ENCODE data around the gene C2orf49. TPM values are rescaled to one million over a fixed set of nuclear protein-coding genes. Genes with fewer than 3 reads are reported as not detected.

C2orf49 gene
- total RNA-seq, 1 experiment from 2014 or later, result 17.2 TPM

- CTCF ChIA-PET, result no interaction called here
Measured at GRCh38 chr2:105307550-105307949, 29.8 kb upstream of the C2orf49 start.

GRCh38 chr2:105307962-105308361, 29.4 kb upstream of the C2orf49 start:
- BruUV-seq (replicated peaks), result no TSS peak
- H3K4me2 ChIP-seq (ENCODE audit: low read length), result no peak overlapping the region
- H3K27ac ChIP-seq (ENCODE audit: low read depth, low read length), result no peak overlapping the region
- no peak for ATAC-seq
- no peak overlapping the region for H2AFZ ChIP-seq (ENCODE audit: low read depth, low read length, poor library complexity, severe bottlenecking)
- H3K4me1 ChIP-seq (ENCODE audit: control insufficient read depth in 1 of 2, insufficient read depth in 2 of 2, low read length in 2 of 2), result no peaks in the 10 kb centered on the region
- no peaks in the 10 kb centered on the region for H3K9me3 ChIP-seq (ENCODE audit: control insufficient read depth in 1 of 2, insufficient read depth in 1 of 2, low read depth in 1 of 2, low read length in 2 of 2)
- H3K36me3 ChIP-seq (ENCODE audit: control insufficient read depth in 1 of 2, insufficient read depth in 2 of 2, low read length in 2 of 2), result no peaks in the 10 kb centered on the region; a peak in 1 of 4 replicates
- intact Hi-C loops (cut with micrococcal nuclease), result no loop called here
- ChIA-PET CTCF (no interaction called here), POLR2A (no interaction called here), RAD21 (ENCODE audit: low non-redundant PET in 1 of 2, low total read pairs in 2 of 2, uncharacterized antibody in 2 of 2, unreplicated experiment in 2 of 2) (no interaction called here)
- H3K27me3 ChIP-seq (ENCODE audit: insufficient read depth, low read length), result no peaks in the 10 kb centered on the region
- DNase-seq (ENCODE audit: low read depth, low spot score), result no peak
- H3K9me2 ChIP-seq (ENCODE audit: insufficient read depth), result no peaks in the 10 kb centered on the region
- H3K4me3 ChIP-seq (replicated peaks in 1 of 2; ENCODE audit: low read depth in 1 of 2, low read length in 2 of 2), result no peak overlapping the region
- H4K20me1 ChIP-seq (ENCODE audit: insufficient read depth), result no peaks in the 10 kb centered on the region
- peaks cover 46% of the 10 kb centered on the region for H3K79me2 ChIP-seq (ENCODE audit: insufficient read depth, low read length)
- H3K9ac ChIP-seq (ENCODE audit: low read length), result no peak overlapping the region
- no peak for TF ChIP-seq ELF1 (IDR thresholded peaks at IDR 0.05; ENCODE audit: borderline replicate concordance, low read depth)
- TF ChIP-seq TCF7L2 (IDR thresholded peaks at IDR 0.05; ENCODE audit: borderline replicate concordance, extremely low read depth, insufficient read depth, insufficient read length), result no peak
- TF ChIP-seq, protein P1, sequence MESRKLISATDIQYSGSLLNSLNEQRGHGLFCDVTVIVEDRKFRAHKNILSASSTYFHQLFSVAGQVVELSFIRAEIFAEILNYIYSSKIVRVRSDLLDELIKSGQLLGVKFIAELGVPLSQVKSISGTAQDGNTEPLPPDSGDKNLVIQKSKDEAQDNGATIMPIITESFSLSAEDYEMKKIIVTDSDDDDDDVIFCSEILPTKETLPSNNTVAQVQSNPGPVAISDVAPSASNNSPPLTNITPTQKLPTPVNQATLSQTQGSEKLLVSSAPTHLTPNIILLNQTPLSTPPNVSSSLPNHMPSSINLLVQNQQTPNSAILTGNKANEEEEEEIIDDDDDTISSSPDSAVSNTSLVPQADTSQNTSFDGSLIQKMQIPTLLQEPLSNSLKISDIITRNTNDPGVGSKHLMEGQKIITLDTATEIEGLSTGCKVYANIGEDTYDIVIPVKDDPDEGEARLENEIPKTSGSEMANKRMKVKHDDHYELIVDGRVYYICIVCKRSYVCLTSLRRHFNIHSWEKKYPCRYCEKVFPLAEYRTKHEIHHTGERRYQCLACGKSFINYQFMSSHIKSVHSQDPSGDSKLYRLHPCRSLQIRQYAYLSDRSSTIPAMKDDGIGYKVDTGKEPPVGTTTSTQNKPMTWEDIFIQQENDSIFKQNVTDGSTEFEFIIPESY (IDR thresholded peaks at IDR 0.05; ENCODE audit: extremely low read depth, insufficient replicate concordance, low read length), result no peak
- TF ChIP-seq POLR2AphosphoS5 (IDR thresholded peaks at IDR 0.05; ENCODE audit: low read depth, low read length), result no peak
- TF ChIP-seq YY1 (IDR thresholded peaks at IDR 0.05; ENCODE audit: extremely low read depth, insufficient replicate concordance, low read depth, low read length), result no peak
- no peak for TF ChIP-seq JUND (IDR thresholded peaks at IDR 0.05)
- TF ChIP-seq ATF3 (IDR thresholded peaks at IDR 0.05), result no peak
- no peak for TF ChIP-seq RAD21 (IDR thresholded peaks at IDR 0.05; ENCODE audit: low read depth)
- TF ChIP-seq, protein P2, sequence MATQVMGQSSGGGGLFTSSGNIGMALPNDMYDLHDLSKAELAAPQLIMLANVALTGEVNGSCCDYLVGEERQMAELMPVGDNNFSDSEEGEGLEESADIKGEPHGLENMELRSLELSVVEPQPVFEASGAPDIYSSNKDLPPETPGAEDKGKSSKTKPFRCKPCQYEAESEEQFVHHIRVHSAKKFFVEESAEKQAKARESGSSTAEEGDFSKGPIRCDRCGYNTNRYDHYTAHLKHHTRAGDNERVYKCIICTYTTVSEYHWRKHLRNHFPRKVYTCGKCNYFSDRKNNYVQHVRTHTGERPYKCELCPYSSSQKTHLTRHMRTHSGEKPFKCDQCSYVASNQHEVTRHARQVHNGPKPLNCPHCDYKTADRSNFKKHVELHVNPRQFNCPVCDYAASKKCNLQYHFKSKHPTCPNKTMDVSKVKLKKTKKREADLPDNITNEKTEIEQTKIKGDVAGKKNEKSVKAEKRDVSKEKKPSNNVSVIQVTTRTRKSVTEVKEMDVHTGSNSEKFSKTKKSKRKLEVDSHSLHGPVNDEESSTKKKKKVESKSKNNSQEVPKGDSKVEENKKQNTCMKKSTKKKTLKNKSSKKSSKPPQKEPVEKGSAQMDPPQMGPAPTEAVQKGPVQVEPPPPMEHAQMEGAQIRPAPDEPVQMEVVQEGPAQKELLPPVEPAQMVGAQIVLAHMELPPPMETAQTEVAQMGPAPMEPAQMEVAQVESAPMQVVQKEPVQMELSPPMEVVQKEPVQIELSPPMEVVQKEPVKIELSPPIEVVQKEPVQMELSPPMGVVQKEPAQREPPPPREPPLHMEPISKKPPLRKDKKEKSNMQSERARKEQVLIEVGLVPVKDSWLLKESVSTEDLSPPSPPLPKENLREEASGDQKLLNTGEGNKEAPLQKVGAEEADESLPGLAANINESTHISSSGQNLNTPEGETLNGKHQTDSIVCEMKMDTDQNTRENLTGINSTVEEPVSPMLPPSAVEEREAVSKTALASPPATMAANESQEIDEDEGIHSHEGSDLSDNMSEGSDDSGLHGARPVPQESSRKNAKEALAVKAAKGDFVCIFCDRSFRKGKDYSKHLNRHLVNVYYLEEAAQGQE (IDR thresholded peaks at IDR 0.05; ENCODE audit: low read depth), result no peak
- TF ChIP-seq CTCF (IDR thresholded peaks at IDR 0.05 in 2 of 3, conservative IDR thresholded peaks at IDR 0.05 in 1 of 3; ENCODE audit: borderline replicate concordance in 1 of 3, insufficient read depth in 1 of 3, low read depth in 2 of 3, low read length in 2 of 3), result no peak
- TF ChIP-seq CEBPB (IDR thresholded peaks at IDR 0.05; ENCODE audit: low read depth), result no peak

More at GRCh38 chr2:105307550-105307949, 29.8 kb upstream of the C2orf49 start:
- H3K79me2 ChIP-seq (ENCODE audit: insufficient read depth, low read length), result peaks cover 50% of the 10 kb centered on the region
- no peak overlapping the region for H3K4me3 ChIP-seq (replicated peaks in 1 of 2; ENCODE audit: low read depth in 1 of 2, low read length in 2 of 2)
- H4K20me1 ChIP-seq (ENCODE audit: insufficient read depth), result no peaks in the 10 kb centered on the region
- H3K9me3 ChIP-seq (ENCODE audit: control insufficient read depth in 1 of 2, insufficient read depth in 1 of 2, low read depth in 1 of 2, low read length in 2 of 2), result no peaks in the 10 kb centered on the region
- no peaks in the 10 kb centered on the region; a peak in 1 of 4 replicates for H3K36me3 ChIP-seq (ENCODE audit: control insufficient read depth in 1 of 2, insufficient read depth in 2 of 2, low read length in 2 of 2)
- ATAC-seq (no peak), DNase-seq (ENCODE audit: low read depth, low spot score) (no peak)
- H2AFZ ChIP-seq (ENCODE audit: low read depth, low read length, poor library complexity, severe bottlenecking), result no peak overlapping the region
- H3K4me1 ChIP-seq (ENCODE audit: control insufficient read depth in 1 of 2, insufficient read depth in 2 of 2, low read length in 2 of 2), result no peaks in the 10 kb centered on the region
- ChIA-PET RAD21 (ENCODE audit: low non-redundant PET in 1 of 2, low total read pairs in 2 of 2, uncharacterized antibody in 2 of 2, unreplicated experiment in 2 of 2) (no interaction called here), POLR2A (no interaction called here)
- TF ChIP-seq SIN3A (IDR thresholded peaks at IDR 0.05; ENCODE audit: low read depth) (no peak), FOSL1 (IDR thresholded peaks at IDR 0.05; ENCODE audit: low read depth) (no peak), EGR1 (IDR thresholded peaks at IDR 0.05; ENCODE audit: low read depth) (no peak)
- intact Hi-C loops (cut with micrococcal nuclease), result no loop called here
- H3K27me3 ChIP-seq (ENCODE audit: insufficient read depth, low read length), result no peaks in the 10 kb centered on the region
- no peaks in the 10 kb centered on the region for H3K9me2 ChIP-seq (ENCODE audit: insufficient read depth)
- BruUV-seq (replicated peaks), result no TSS peak
- no peak overlapping the region for H3K27ac ChIP-seq (ENCODE audit: low read depth, low read length)
- H3K9ac ChIP-seq (ENCODE audit: low read length), result no peak overlapping the region
- no peak overlapping the region for H3K4me2 ChIP-seq (ENCODE audit: low read length)
